GM18861 (cell line): Measurements from ENCODE around the gene LGALS1.
A peak's percentile ranks its signal among the peaks of the same experiment; 100 is the strongest.

ENCODE experiments used
- ATAC-seq: cut with Tn5 transposase; IDR thresholded peaks from one replicate; pipeline ENCODE4 v1.9.1; 2021; ENCODE audit not compliant: unreplicated experiment

Gene LGALS1

DNA sequence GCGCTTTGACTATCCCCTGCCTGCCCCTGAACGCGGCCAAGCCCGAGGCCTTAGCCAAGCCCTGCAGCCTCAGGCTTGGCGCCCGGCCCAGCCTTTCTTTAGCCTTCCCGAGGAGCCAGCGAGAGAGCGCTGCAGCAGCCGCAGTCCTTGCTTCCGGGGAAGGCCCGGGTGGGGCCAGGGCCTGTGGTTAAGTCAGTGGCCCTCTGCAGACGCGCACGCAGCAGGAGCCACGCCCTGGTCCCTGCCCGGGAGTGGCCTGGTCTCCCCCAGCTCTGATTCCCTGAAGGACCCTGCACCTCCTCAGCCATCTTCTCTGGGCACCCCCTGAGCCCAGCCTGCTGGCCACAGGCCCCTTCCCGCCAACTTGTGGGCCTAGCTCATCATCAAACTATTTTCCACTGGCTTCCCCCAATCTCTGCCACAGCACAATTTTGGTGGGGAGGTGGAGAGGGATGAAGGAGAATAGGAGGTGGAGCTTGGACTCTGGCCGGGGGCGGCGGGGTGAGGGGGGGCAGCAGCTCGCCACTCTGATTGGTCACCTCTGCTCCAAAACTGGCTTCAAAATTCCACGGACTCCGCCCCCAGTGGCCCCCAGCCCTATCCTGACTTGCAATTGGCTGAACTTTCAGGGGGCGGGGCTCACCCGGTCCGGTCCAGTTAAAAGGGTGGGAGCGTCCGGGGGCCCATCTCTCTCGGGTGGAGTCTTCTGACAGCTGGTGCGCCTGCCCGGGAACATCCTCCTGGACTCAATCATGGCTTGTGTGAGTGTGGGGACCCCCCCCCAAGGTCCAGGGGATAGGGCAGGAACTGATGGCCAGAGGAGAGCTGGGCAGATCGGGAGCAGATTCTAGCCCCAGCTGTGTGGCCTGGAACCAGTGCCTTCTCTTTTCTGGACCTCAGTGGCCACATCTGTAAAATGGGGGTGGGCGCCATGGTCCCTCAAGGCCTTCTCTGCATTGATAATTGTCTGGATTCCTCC is at the start of gene LGALS1:
LGALS1 (plus strand) TSS at position 686 of the 979 bp plus-strand sequence; CDS start at position 753, 67 bp downstream.
- ATAC-seq: peak; percentile 40

DNA sequence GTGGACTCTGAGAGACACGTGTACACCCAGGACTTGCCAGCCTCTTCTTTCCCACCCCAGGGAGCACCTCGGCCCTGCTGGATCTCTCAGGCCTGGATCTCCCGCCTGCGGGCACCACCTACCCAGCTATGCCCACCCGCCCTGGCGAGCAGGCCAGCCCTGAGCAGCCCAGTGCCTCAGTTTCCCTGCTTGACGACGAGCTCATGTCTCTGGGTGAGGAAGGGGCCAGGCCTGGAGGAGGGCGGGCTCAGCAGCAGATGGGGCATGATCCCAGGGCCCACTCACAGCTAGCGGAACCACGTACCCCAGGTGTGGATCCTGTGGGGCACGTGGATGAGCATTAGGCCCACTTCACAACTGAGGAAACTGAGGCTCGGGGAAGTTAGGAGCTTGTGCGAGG is 49.7 kb upstream of the LGALS1 start:
- no peak for ATAC-seq

DNA sequence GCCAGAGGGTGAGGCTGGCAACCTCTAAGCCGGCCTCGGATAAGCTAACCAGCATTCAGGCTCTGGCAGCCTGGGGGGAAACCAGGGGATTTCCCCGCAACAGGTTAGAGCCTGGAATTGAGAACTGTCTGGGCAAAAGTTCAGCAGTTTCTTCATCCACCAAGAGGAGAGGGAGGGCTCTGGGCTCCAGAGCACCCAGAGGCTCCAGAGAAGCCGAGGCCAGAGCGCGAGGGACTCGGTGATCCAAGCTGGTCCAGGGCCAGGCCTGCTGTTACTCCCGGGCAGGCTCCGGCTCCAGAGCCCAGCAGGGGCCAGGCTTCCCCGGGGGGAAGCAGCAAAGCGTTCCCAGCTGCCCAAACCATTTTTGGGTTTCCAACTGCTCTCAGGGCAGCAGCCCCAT is 49.3 kb upstream of the LGALS1 start:
- no peak for ATAC-seq

DNA sequence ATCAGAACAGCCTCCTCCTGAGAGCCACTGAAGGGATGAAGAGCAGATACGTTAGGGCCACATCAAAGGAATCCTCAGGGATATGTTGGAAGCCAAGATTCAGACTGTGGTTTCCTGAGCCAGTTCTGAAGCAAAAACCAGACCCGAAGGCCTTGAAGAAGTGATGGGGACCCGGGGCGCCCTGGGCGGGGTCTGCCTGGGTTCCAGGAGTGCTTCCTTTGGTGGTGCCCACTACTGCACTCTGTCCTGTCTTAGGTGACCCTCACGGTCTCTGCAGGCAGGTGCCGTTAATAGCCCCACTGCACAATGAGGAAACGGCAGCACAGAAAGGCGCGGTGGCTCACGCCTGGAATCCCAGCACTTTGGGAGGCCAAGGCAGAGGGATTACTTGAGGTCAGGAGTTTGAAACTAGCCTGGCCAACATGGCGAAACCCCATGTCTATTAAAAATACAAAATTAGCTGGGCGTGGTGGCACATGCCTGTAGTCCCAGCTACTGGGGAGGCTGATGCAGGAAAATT is 48.8 kb upstream of the LGALS1 start:
- ATAC-seq: no peak

DNA sequence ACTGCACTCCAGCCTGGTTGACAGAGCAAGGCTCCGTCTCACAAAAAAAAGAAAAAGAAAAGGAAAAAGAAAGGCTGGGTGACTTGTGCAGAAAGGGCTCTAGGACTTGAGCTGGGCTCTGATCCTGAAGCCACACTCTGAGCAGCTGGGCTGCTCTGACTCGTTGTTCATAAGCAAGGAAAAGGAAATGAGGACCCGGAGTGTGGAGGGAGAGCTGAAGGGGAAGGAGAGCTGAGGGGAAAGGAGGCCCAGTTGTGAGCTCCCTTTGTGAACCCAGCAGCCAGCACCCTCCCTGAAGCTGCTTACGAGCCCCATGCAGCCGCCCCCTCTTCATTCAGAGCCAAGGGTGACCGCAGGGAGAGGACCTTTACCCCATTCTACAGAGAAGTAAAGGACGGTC is 48.3 kb upstream of the LGALS1 start:
- ATAC-seq: no peak

DNA sequence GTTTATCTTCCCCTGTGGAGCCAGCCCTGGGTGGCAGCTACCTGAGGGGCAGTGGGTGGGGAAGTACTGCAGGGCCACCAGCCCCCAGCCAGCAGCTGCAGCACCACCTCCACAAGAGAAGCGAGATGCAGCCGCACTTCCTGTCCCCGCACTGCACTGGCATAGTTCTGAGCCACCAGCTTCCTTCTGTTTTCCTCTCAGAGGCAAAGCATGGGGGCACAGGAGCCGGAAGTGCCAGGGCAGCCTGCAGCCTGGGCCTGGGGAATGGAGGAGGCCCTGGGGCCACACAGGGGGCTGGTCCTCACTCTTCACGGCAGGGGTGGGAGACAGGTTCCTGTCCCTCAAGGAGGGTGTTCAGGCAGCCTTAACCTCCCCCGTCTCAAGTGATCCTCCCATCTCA is 47.9 kb upstream of the LGALS1 start:
- ATAC-seq: no peak

DNA sequence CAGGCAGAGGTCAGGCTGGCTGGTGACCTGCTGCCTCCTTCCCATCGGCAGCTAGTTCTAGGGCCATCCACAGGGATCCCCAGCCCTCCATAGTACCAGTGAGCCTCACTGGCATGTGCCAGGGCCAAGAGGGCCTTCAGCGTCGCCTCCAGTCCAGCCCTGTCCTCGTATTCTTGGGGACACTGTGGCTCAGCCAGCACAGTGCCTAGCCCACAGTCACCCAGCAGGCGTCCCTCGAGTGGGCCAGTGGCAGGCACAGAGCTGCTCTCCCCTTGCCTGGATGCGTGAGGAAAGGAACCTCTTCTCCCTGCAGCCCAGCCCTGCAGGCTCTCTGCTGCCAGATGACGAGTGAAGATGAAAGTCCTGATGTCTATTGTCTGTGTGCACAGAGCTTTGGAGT is 46.6 kb upstream of the LGALS1 start:
- no peak for ATAC-seq

DNA sequence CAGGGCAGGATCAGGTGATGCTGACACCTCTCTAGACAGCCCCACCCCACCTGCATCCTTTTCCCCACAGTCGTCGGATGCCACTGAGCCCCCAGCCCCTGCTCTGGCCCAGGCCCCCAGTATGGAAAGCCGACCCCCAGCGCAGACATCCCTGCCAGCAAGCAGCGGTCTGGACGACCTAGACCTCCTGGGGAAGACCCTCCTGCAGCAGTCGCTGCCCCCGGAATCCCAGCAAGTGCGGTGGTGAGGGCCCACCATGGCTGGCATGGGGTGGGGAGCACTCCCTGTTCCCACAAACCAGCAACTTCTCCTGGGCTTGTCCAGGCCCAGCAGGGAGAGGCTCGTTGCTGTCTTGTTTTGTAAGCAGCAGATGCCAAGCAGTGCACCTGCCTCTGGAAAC is 45.5 kb upstream of the LGALS1 start:
- no peak for ATAC-seq

DNA sequence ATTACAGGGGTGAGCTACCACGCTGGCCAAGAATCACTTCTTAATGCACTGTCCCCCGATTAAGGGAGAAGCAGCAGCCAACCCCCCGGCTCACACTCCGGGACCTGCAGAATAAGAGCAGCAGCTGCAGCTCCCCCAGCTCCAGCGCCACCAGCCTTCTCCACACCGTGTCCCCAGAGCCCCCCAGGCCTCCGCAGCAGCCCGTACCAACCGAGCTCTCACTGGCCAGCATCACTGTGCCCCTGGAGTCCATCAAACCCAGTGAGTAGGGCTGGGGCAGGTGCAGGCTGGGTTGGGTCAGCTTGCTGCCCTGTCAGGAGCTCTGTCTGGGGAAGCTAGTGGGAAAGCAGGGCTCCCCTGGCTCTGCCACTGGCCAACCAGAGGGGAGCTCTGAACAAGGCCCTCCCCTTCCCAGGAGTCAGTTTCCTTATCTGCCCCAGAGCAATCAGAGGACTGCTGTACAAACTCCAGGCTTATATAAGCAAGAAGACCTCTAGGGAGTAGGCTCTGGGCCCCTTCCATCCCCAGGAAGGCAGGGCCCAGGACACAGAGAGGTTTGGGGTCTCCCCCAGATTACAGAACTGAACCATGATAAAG is 44.5 kb upstream of the LGALS1 start:
- ATAC-seq: no peak

DNA sequence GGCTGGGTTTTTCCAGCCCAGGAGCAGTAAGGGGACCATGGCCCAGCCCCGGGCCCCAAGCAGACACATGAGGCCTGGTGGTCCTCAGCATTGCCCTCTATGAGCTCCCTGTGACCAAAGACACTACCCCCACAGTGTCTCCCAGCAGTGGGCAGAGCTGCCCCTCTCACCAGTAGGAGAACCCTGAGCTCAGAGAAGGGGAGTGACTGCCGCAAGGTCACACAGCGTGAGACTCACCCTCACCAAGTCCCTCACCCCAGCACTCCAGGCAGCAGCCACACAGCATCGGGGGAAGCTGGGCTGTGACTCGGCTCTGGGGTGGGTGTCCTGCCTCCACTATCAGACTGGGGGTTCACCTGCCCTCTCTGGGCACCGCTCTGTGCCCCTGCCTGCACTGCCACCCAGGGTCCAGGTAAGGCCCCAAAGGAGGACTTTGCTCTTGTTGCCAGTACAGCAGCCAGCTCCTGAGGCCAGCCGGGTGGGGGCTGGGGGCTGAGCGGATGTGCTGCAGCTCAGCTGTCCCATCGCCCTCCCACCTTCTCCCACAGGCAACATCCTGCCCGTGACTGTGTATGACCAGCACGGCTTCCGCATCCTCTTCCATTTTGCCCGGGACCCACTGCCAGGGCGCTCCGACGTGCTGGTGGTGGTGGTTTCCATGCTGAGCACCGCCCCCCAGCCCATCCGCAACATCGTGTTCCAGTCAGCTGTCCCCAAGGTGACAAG is 43.8 kb upstream of the LGALS1 start:
- ATAC-seq: no peak

DNA sequence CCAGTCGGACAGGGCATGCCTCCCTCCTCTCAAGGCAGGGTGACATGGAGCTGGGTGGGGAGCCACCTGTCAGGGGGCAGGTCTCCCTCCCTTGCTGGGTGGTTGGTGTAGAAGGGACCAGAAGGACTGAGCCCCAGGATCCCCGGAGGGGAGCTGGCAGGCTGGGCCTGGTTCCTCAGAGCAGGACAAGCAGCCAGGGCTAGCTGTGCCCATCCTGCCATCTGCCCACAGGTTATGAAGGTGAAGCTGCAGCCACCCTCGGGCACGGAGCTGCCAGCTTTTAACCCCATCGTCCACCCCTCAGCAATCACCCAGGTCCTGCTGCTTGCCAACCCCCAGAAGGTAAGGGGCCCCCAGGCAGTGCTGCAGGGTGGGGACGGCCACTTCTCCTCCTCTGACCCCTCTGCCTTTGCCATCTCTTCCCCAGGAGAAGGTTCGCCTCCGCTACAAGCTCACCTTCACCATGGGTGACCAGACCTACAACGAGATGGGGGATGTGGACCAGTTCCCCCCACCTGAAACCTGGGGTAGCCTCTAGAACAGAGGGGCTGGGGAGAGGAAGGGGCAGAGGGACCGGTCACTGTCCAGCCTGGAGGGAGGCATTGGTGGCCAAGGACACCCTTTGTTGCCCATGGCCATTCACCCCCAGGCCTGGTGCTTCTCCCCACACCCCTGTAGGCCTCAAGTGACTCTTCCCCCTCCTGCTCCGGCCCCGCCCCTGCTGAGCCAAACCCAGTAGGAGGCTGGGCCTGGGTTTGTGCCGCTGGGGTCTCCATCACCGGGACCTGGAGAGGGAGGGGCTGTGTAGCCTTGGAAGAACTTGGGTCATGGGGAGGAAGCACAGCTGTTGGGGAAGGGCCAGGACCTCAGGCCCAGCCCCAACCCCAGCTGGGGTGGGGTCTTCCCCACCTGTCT is 43.0 kb upstream of the LGALS1 start:
- ATAC-seq: no peak

DNA sequence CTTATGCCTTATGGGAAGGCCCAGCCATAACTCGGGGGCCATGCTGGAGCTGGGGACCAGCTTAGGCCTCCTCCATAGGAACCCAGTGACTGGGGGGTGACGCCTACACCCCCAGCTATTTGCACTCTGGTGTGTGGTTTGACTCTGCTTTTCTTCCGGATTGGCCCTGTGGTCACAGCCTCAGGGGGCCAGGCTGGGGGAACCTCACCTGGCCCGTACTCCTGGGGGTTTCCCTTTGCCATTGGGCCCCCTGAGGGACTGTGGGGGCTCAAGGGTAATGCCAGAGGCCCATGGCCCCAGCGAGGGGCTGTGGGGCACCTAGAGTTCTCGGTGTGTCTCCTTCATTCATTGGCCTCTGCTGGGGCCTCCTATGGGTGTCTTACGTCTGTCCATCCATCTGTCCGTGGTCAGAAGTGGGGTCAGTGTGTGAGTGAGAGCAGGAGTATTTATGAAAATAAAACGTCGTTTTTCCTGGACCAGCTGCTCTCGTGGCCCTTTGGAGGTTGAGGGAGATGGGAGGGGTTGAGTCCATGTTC is 42.3 kb upstream of the LGALS1 start:
- peak; percentile 59 for ATAC-seq

DNA sequence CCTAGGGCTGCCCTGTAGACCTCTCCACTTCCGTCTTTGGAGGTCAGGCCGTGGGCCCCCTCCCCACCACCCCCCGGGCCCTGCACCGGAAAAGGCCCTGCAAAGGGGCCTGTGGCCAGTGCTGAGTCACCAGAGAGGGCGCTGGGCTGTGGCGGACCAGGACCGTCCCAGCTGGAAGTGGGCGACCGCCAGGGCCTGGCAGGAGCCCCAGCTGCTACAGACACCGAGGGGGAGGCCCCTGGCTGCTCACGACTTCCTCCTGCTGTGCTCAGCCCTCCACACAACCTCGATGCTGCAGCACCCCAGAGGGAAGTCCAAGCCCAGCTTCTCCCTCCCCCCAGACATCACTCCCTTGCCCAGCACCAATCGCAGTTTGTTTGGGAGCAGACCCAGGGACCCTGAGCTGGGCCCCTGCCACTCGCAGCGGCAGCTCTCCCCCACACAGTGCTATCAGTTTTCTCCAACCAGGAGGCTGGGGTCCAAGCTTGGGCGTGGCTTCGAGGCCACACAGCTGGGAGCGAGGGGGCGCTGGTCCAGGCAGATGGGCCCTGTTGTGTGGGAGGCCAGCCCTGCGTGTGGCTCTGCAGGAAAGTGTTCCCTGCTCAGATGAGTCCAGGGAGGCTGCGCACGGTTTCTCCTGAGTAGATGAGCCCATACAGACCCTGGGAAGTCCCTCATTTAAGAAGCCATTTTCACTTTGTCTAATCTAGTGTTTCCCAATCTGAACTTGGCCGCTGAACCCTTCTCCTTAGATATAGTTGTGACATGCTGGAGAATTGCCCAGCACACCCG is 41.6 kb upstream of the LGALS1 start:
- ATAC-seq: peak; percentile 37

DNA sequence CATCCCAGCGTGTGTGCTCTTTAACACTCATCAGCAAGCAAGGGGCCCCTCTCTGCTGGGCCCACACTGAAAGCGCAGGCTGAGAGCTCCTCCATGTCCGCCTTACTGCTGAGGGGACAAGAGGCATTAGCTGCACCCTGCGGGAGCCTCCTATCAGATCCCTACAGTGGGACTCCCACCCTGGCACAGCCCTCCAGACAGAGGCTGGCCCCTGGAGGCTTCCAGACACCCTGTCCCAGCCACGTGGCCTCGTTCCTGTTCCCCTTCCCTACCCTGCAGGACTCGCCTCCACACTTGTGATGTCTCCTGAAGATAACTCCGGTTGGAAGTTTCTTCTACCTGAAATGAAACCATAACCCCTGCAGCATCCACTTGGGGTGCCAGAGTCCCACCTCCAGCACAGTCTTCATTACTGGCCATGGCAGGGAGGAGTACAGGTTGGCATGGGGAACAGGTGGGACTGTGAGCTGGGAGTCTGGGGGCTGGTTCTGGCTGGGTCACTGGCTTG is 41.0 kb upstream of the LGALS1 start:
- ATAC-seq: no peak

DNA sequence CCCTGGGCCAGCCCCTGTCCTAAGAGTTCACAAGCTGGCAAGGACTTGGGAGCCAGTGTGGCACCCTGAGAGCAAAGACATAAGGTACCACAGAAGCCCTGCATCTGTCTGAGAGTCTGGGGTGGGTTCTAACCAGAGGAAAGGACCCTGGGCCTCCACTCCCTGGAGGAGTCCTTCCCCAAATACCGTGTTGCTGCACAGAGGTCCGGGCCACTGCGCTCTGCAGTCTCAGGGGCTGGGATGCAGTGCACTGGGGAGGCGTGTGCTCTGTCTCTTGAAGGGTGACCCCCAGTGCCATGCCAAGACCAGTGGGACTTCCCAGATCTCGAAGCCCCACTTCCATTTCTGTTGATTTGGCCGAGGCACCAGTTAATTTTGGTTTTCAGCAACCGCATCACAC is 40.3 kb upstream of the LGALS1 start:
- no peak for ATAC-seq

DNA sequence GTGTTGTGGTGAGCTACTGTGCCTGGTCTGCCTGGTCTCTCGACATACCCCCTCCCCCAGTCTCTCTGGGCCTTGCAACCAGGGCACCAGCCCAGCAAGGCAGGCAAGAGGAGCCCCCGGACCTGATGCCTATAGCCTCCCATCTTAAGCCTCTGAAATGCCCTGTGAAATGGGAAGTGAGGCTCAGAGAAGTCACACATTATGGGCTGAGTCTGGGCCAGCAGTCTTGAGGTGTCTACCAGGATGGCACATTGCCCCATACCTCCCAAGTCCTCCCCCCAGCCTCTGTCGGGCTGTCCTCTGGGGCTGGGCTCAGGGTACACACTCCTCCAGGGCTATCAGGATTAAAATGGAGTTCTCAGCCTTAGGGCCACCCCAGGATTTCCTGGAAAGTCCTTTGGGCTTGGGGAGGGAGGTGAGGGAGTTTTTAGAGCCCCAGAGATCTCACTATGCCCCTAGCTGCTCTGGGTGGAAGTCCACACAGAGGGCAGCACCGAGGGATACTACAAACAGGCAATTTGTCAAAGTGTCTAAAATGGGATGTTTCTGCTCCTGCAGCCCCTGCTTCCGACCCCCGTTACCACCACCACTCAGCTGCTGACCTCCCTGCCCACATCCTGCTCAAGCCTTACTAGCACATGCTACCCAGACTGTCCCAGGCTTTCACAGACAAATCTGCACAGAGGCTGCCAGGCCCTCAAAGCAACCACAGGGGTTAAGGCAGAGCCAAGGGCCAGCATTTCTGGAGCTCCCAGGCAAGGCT is 39.1 kb upstream of the LGALS1 start:
- no peak for ATAC-seq

DNA sequence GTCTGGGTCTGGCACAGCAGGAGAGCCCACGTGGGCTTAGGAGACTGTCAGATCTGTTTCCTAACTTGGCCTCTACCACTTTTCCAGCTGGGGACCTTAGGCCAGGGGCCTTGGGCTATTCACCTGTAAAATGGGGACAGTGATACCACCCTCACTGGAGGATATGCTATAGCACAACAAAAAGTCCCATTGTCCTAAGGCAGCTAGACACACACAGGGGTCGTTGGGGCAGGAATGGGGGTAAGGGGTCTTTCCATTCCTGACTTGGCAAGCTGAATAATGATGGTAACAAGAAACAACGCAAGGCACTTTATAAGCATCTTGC is 38.5 kb upstream of the LGALS1 start:
- no peak for ATAC-seq

DNA sequence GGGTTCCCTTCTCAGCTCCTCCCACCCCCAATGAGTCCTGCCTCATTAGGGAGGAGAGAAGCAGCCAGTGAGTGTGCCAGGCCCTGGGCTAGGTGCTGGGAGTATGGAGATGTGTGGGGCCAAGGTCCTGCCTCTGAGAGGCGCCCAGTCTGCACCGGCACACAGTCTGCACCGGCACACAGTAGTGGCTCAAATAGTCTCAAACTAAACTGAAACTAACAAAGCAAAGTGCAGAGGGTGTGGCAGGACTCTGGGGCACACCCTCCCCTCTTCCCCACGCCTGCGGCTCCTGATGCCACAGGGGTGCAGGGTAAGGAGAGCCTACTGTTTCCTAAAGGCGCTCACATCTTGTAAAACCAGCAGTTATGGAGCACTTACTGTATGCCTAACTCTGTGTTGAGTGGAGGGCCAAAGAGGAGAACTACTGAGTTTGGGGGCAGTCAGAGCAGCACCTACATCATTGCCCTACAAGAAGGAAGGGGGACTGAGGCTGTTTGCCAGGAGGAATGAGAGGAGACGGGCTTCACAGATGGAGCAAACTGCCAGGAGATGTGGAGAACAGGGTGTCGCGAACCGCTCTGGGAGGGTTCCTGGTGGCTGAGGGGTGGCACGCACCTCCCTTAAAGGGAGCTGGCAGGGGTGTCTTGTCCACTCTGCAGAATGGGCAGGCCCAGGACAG is 36.9 kb upstream of the LGALS1 start:
- no peak for ATAC-seq
